Stimulated activated naive B cell treated with anti-CD40 and anti-IgM and Interleukin-4, amounts not matched to agents 10 μg/mL and 1 μg/mL and 100 μg/mL, for 72 hours (primary cell): ENCODE measurements around the gene HDAC9.

Experiments
- ATAC-seq, 2 donors: fragments of 150-1000 bp; cut with Tn5 transposase; replicated peaks; 2 replicates each; pipeline ENCODE4 v1.10.0; 2021; ENCODE audit warnings: moderate library complexity in 1 of 2
- DNase-seq: peaks from one replicate; pipeline ENCODE4 v3.0.0; 2021
- H3K27ac Mint-ChIP-seq: one replicate; pipeline ENCODE4 v1.8.0; 2022; ENCODE audit warnings: mild to moderate bottlenecking, mixed read lengths
- H3K27me3 Mint-ChIP-seq, 2 donors: one replicate each; pipeline ENCODE4 v1.8.0; 2022; ENCODE audit warnings: mixed read lengths in 2 of 2
- H3K36me3 Mint-ChIP-seq, 2 donors: one replicate each; pipeline ENCODE4 v1.8.0; 2022; ENCODE audit warnings: mixed read lengths in 2 of 2, mild to moderate bottlenecking in 1 of 2
- H3K4me1 Mint-ChIP-seq, 2 donors: one replicate each; pipeline ENCODE4 v1.8.0; 2022; ENCODE audit warnings: mixed read lengths in 2 of 2, mild to moderate bottlenecking in 1 of 2
- H3K4me3 Mint-ChIP-seq, 2 donors: one replicate each; pipeline ENCODE4 v1.8.0; 2022; ENCODE audit warnings: mild to moderate bottlenecking in 2 of 2, mixed read lengths in 2 of 2, moderate library complexity in 1 of 2
- H3K9me3 Mint-ChIP-seq, 2 donors: one replicate each; pipeline ENCODE4 v1.8.0; 2022; ENCODE audit warnings: mixed read lengths in 2 of 2, mild to moderate bottlenecking in 1 of 2

HDAC9 gene

DNA sequence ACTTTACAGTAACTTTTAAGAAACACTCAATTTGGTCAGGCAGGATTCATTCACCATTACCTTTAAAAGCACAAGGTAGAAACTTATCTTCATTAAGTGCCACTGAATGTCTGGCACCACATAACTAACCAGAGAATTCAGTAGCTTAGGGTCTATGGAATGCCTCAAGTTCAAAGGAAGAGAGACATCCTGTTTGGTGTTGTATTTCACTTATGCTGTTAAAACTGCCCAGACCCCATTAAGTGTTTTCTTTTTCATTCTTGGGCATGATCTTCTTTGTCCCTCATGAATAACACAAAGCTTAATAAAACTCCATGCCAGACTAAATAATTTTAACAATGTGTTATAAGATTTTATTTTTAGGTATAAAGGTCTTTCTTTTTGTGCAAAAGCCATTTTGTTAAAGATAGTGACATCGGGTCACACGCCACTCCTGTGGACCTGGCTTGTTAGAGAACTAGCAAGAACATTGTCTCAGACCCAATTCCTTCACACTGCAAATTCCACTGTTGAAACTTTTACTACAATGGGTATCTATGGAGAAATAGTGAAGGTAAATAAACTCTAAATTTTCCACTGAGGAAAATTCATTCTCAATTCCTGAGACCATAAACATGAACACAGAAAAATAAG, 400.9 kb downstream of the HDAC9 start:
- no peaks in the 10 kb centered on the region for H3K9me3 Mint-ChIP-seq
- DNase-seq (no peak), ATAC-seq (no peak)
- H3K36me3 Mint-ChIP-seq: no peaks in the 10 kb centered on the region
- no peak overlapping the region for H3K27ac Mint-ChIP-seq
- no peaks in the 10 kb centered on the region for H3K27me3 Mint-ChIP-seq
- H3K4me3 Mint-ChIP-seq: no peak overlapping the region
- no peaks in the 10 kb centered on the region for H3K4me1 Mint-ChIP-seq

DNA sequence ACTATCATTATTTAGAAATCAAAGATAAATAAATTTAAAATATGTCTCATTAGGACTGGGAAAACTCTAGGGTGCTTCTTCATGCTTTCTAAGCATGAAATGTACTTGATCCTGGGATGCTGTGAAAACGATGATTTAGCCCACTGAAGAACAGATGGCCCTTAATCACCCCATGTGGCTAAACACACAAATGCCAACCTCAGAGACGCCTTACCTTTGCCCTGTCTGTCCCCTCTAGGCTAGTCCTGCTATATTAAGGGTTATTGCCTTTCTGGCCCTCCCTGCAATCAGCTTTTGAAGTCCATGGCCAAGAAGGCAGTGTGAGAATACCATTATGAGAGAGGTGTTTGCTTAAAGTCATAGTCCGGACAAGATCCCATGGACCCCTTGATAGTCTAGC, 404.7 kb downstream of the HDAC9 start:
- Mint-ChIP-seq H3K9me3 (peaks cover 0 to 1% of the 10 kb centered on the region in 2 donors), H3K4me3 (no peak overlapping the region), H3K36me3 (peaks cover 6% of the 10 kb centered on the region in 2 donors), H3K27ac (no peak overlapping the region), H3K27me3 (no peaks in the 10 kb centered on the region), H3K4me1 (no peaks in the 10 kb centered on the region)
- DNase-seq (no peak), ATAC-seq (no peak)

- H3K4me1 Mint-ChIP-seq: no peaks in the 10 kb centered on the region
- no peak overlapping the region for H3K27ac Mint-ChIP-seq
- DNase-seq (no peak), ATAC-seq (no peak)
- H3K27me3 Mint-ChIP-seq: no peaks in the 10 kb centered on the region
- H3K4me3 Mint-ChIP-seq: no peak overlapping the region
- H3K9me3 Mint-ChIP-seq: peaks cover 0 to 1% of the 10 kb centered on the region in 2 donors
- peaks cover 6 to 8% of the 10 kb centered on the region in 2 donors for H3K36me3 Mint-ChIP-seq
These were observed 405.3 kb downstream of the HDAC9 start for GRCh38 chr7:18900803-18901202.

DNA sequence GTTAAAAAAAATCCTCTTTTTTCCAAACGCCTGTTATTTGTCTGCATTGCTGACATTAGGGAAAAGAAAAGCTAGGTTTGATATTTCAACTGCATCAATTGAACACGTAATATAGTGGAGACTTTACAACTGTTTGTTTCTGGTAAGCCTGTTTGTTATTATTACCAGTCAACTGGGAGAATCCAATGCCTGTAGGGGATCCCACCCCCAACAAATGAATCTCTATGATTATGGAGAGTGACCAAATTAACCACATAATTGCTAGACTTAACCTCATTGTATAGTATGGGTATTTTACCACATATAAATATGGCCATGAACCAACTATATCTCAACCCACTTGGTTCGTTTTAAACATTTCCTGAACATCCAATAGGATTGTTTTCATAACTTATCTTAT, 405.8 kb downstream of the HDAC9 start:
- Mint-ChIP-seq H3K36me3 (peaks cover 6 to 10% of the 10 kb centered on the region in 2 donors), H3K4me3 (no peak overlapping the region), H3K27ac (no peak overlapping the region), H3K9me3 (peaks cover 0 to 1% of the 10 kb centered on the region in 2 donors), H3K27me3 (no peaks in the 10 kb centered on the region), H3K4me1 (no peaks in the 10 kb centered on the region)
- DNase-seq (no peak), ATAC-seq (no peak)

DNA sequence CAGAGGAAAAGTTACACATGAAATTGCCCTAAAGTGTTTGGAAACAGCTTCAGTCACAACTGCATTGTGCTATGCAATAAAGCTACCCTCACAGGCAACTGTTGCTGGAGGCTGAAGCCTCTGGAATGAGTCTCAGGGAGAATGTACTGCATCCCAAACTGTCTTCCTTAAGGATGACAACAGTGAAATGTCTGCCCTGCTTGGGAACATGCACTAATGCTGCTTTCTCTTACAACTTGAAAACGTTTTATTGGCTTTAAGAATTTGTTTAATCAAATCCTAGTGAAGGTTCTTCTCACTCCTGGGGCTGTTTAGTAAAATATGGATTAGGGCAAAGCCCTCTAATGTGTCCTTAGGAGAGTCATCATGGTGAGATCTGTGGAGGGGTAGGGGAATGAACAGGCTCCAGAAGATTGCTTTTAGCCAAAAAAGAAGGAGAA, 406.5 kb downstream of the HDAC9 start:
- DNase-seq (no peak), ATAC-seq (no peak)
- Mint-ChIP-seq H3K4me1 (no peaks in the 10 kb centered on the region), H3K36me3 (peaks cover 8 to 14% of the 10 kb centered on the region in 2 donors), H3K27ac (no peak overlapping the region), H3K4me3 (no peak overlapping the region), H3K27me3 (no peaks in the 10 kb centered on the region), H3K9me3 (peaks cover 0 to 1% of the 10 kb centered on the region in 2 donors)

DNA sequence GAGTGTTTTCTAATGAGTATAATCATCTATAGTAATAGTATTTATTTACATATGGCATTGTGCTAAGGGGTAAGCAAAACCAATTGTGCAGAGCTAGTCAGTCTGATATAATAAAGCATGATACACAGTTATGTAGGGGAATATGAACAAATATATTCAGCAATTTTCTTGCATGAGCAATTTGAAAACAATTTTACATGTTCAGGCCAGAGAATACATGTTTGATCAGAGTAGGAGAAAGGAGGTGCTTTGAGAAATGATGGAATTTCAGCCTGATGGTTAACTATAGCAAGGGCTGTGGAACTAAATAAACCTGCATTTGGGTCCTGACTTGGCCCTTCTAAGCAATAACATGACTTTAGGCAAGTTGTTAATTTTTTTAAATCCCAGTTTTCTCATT, 407.3 kb downstream of the HDAC9 start:
- ATAC-seq: no peak

GRCh38 chr7:18903695-18904094, 408.1 kb downstream of the HDAC9 start:
- no peak for ATAC-seq
- DNase-seq: no peak
- H3K27ac Mint-ChIP-seq: no peak overlapping the region
- H3K4me1 Mint-ChIP-seq: no peaks in the 10 kb centered on the region
- H3K27me3 Mint-ChIP-seq: no peaks in the 10 kb centered on the region
- H3K36me3 Mint-ChIP-seq: peaks cover 9 to 14% of the 10 kb centered on the region in 2 donors
- peaks cover 0 to 1% of the 10 kb centered on the region in 2 donors for H3K9me3 Mint-ChIP-seq
- H3K4me3 Mint-ChIP-seq: no peak overlapping the region

More for the DNA sequence above, 407.3 kb downstream of the HDAC9 start:
- Mint-ChIP-seq H3K4me3 (no peak overlapping the region), H3K36me3 (peaks cover 9 to 14% of the 10 kb centered on the region in 2 donors), H3K27ac (no peak overlapping the region), H3K4me1 (no peaks in the 10 kb centered on the region), H3K9me3 (peaks cover 0 to 1% of the 10 kb centered on the region in 2 donors), H3K27me3 (no peaks in the 10 kb centered on the region)
- DNase-seq: no peak

GRCh38 chr7:18905316-18905943, 409.9 kb downstream of the HDAC9 start:
- ATAC-seq: no peak
- Mint-ChIP-seq H3K4me1 (no peaks in the 10 kb centered on the region), H3K9me3 (peaks cover 6 to 8% of the 10 kb centered on the region in 2 donors), H3K36me3 (peaks cover 16 to 18% of the 10 kb centered on the region in 2 donors), H3K27me3 (no peaks in the 10 kb centered on the region), H3K4me3 (no peak overlapping the region), H3K27ac (no peak overlapping the region)
- no peak for DNase-seq

DNA sequence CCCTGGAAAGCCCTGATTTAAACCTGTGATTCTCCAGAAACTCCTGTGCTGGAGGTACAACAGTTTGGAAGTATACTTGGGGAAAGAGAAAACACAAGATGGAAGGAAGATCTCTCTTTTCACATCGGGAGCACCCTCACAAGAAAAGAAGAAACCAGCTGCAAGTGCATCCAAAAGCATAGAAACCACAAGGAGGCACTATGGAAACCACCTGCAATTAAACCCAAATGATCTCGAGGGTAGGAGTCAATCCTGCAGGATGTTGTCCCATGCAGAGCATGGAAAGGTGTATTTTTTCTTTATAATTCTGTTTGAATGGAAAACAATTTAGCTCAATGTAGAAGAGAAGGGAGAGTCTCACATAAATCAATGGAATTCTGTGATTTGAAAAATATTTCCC, 411.4 kb downstream of the HDAC9 start:
- no peak overlapping the region for H3K27ac Mint-ChIP-seq
- ATAC-seq: no peak
- no peaks in the 10 kb centered on the region for H3K27me3 Mint-ChIP-seq
- peaks cover 8 to 10% of the 10 kb centered on the region in 2 donors for H3K9me3 Mint-ChIP-seq
- no peak for DNase-seq
- H3K4me3 Mint-ChIP-seq: no peak overlapping the region
- H3K4me1 Mint-ChIP-seq: no peaks in the 10 kb centered on the region
- peaks cover 16 to 18% of the 10 kb centered on the region in 2 donors for H3K36me3 Mint-ChIP-seq

DNA sequence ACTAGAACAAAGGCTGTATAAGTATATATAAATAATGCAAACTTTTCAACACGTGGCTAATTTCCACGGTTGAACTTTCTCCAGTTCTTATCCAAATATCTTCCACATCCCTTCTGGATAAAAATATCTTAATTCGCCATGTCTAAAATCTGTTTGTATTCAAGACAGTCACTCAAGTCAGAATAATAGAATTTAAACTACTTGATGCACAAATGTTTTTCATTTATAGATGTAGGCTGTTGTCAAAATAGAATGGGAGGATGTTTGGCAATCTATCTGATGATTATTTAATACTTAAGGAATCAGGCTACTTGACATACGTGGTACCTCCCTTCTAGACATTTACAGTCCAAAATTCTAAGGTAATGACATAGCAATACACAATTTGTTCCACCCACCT, 417.6 kb downstream of the HDAC9 start:
- no peak overlapping the region for H3K27ac Mint-ChIP-seq
- H3K4me3 Mint-ChIP-seq: no peak overlapping the region

DNA sequence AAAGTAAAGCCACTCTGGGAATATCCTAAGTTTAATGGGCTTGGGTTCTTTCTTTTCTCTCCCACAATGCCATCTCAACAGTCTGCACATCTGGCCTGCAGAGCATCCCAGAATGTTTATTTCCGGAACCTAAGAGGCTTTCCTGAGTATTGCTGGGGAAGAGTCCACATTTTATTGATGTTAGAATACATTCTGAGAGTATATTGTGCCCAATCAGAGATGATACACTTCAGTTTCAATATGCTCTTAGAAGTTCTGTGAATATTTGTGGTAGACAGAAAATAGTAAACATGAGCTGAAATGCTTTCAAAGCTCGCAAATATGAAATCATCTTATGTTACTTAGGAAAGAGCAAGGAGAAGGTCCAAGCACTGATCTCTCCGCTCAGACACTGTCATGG, 421.3 kb downstream of the HDAC9 start:
- no peak overlapping the region for H3K4me3 Mint-ChIP-seq
- peaks cover 3 to 4% of the 10 kb centered on the region in 2 donors for H3K9me3 Mint-ChIP-seq
- H3K27me3 Mint-ChIP-seq: no peaks in the 10 kb centered on the region
- ATAC-seq: no peak
- H3K4me1 Mint-ChIP-seq: no peaks in the 10 kb centered on the region
- no peak for DNase-seq
- no peak overlapping the region for H3K27ac Mint-ChIP-seq
- H3K36me3 Mint-ChIP-seq: peaks cover 3 to 9% of the 10 kb centered on the region in 2 donors

More for the DNA sequence above, 417.6 kb downstream of the HDAC9 start:
- DNase-seq (no peak), ATAC-seq (no peak)
- Mint-ChIP-seq H3K9me3 (peaks cover 8 to 9% of the 10 kb centered on the region in 2 donors), H3K36me3 (peaks cover 2 to 14% of the 10 kb centered on the region in 2 donors), H3K27me3 (no peaks in the 10 kb centered on the region), H3K4me1 (no peaks in the 10 kb centered on the region)

GRCh38 chr7:18927134-18927533, 431.6 kb downstream of the HDAC9 start:
- DNase-seq (no peak), ATAC-seq (no peak)
- peaks cover 0 to 2% of the 10 kb centered on the region in 2 donors for H3K36me3 Mint-ChIP-seq
- H3K27me3 Mint-ChIP-seq: no peaks in the 10 kb centered on the region
- H3K4me1 Mint-ChIP-seq: no peaks in the 10 kb centered on the region
- no peak overlapping the region for H3K27ac Mint-ChIP-seq
- H3K9me3 Mint-ChIP-seq: peaks cover 0 to 2% of the 10 kb centered on the region in 2 donors
- H3K4me3 Mint-ChIP-seq: no peak overlapping the region

DNA sequence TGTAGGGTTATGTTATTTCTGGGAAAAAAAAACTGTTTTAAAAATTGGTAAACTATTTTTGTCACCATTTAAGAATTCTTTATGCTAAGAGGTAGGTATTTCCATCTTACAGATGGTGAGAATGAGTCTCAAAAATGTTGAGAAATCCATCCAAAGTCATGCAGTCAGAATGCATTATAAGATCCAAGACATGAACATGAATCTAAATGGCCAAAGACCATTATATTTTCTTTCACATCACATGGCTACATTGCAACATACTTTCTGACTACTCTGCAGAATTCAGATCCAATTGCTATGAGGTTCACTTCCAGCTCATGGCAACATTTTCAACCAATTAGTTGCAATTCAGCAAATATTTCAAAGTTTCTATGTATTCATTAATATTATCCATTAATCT, 440.7 kb downstream of the HDAC9 start:
- no peak overlapping the region for H3K27ac Mint-ChIP-seq
- ATAC-seq (no peak), DNase-seq (no peak)
- H3K9me3 Mint-ChIP-seq: peaks cover 4 to 5% of the 10 kb centered on the region in 2 donors
- peaks cover 2 to 4% of the 10 kb centered on the region in 2 donors for H3K36me3 Mint-ChIP-seq
- no peaks in the 10 kb centered on the region for H3K27me3 Mint-ChIP-seq
- H3K4me3 Mint-ChIP-seq: no peak overlapping the region
- H3K4me1 Mint-ChIP-seq: no peaks in the 10 kb centered on the region

- Mint-ChIP-seq H3K27ac (no peak overlapping the region), H3K27me3 (no peaks in the 10 kb centered on the region), H3K4me3 (no peak overlapping the region), H3K4me1 (no peaks in the 10 kb centered on the region), H3K36me3 (peaks cover 6 to 7% of the 10 kb centered on the region in 2 donors), H3K9me3 (no peaks in the 10 kb centered on the region)
- ATAC-seq: no peak
- DNase-seq: no peak
These were observed 444.4 kb downstream of the HDAC9 start for GRCh38 chr7:18939771-18940592.
